Cardiac septum (tissue), 1 donor: Measurements from ENCODE around the gene SEC11A. TPM values are rescaled to one million over a fixed set of nuclear protein-coding genes. Genes with fewer than 3 reads are reported as not detected.
"Not testable (repeated sequence)": the region's sequence is repeated elsewhere in the genome, so short reads cannot be mapped to it uniquely, and the experiment has no call there.

Experiments
- DNase-seq: peaks from one replicate; pipeline ENCODE4 v3.0.0-alpha.2; 2020; ENCODE audit warnings: low spot score
- intact Hi-C: fragments of 100-400 bp; cut with DNase I; formaldehyde crosslinking; loops from one replicate; pipeline ENCODE4 v1.14.0; 2022
- total RNA-seq: library from RNA; stranded (reverse); fragmentation: NEBNext Ultra II Directional; extraction: Animal tissue kit (Norgen Biotek cat#: 25700); gene quantifications from one replicate; pipeline ENCODE4 v1.2.1, GENCODE V29; 2021
- donor health status: DM: no; HTN: no; CAD: no.

The SEC11A gene
- total RNA-seq, 1 donor from 2014 or later: 63.8 TPM

- intact Hi-C loops: loop anchor here (1.0 to 5.0 kb wide), 4 partner anchors 31 to 180 kb away; partner anchors contain the start of genes ALPK3, NMB and SEC11A
- peak; percentile 90 for DNase-seq
Observed at GRCh38 chr15:84747416-84748273, 31.7 kb upstream of the SEC11A start.

- intact Hi-C loops: no loop called here
- no peak for DNase-seq
Observed at GRCh38 chr15:84741121-84741520, 25.2 kb upstream of the SEC11A start.

- no peak for DNase-seq
- intact Hi-C loops: no loop called here
Observed at GRCh38 chr15:84740691-84741090, 24.8 kb upstream of the SEC11A start.

GRCh38 chr15:84737005-84737404, 21.1 kb upstream of the SEC11A start:
- intact Hi-C loops: no loop called here

GRCh38 chr15:84736375-84736774, 20.4 kb upstream of the SEC11A start:
- DNase-seq: no peak
- intact Hi-C loops: no loop called here

More at GRCh38 chr15:84737005-84737404, 21.1 kb upstream of the SEC11A start:
- no peak for DNase-seq

GRCh38 chr15:84735480-84736061, 19.6 kb upstream of the SEC11A start:
- DNase-seq, intact Hi-C loops: not testable (repeated sequence)

GRCh38 chr15:84734794-84735479, 19.0 kb upstream of the SEC11A start:
- DNase-seq: peak; percentile 86
- intact Hi-C loops: no loop called here

GRCh38 chr15:84731774-84732173, 15.8 kb upstream of the SEC11A start:
- intact Hi-C loops: no loop called here
- no peak for DNase-seq

GRCh38 chr15:84727429-84727828, 11.5 kb upstream of the SEC11A start:
- intact Hi-C loops: no loop called here
- DNase-seq: no peak

GRCh38 chr15:84725001-84725491, 9.1 kb upstream of the SEC11A start:
- DNase-seq: no peak
- intact Hi-C loops: no loop called here

- DNase-seq: no peak
- intact Hi-C loops: no loop called here
Observed at GRCh38 chr15:84722628-84723027, 6.7 kb upstream of the SEC11A start.

GRCh38 chr15:84721371-84721770, 5.4 kb upstream of the SEC11A start:
- intact Hi-C loops: no loop called here
- no peak for DNase-seq

GRCh38 chr15:84715441-84716035, 401 bp downstream of the SEC11A start:
- no peak for DNase-seq
- intact Hi-C loops: loop anchor here (1.0 to 10.0 kb wide), 2 partner anchors 33 to 61 kb away; partner anchors contain the start of genes NMB, WDR73 and ZNF592

GRCh38 chr15:84714821-84715220, 1.1 kb downstream of the SEC11A start:
- DNase-seq: no peak
- intact Hi-C loops: loop anchor here (10.0 kb wide), 1 partner anchor 60 kb away; the partner anchor contains the start of genes NMB and WDR73

GRCh38 chr15:84714372-84714771, 1.6 kb downstream of the SEC11A start:
- intact Hi-C loops: loop anchor here (10.0 kb wide), 1 partner anchor 60 kb away; the partner anchor contains the start of genes NMB and WDR73
- no peak for DNase-seq

- intact Hi-C loops: no loop called here
- no peak for DNase-seq
Observed at GRCh38 chr15:84703808-84704207, 12.1 kb downstream of the SEC11A start.

- no peak for DNase-seq
- intact Hi-C loops: no loop called here
Observed at GRCh38 chr15:84702961-84703482, 12.9 kb downstream of the SEC11A start.

GRCh38 chr15:84699538-84700191, 16.3 kb downstream of the SEC11A start:
- DNase-seq: no peak
- intact Hi-C loops: no loop called here
